GM18520 (cell line): ENCODE data around the gene GPC6.
A peak's percentile ranks its signal among the peaks of the same experiment; 100 is the strongest.

Experiments used
- ATAC-seq: cut with Tn5 transposase; IDR thresholded peaks from one replicate; pipeline ENCODE4 v1.9.1; 2021; ENCODE audit not compliant: unreplicated experiment

GPC6 gene

GRCh38 chr13:94309576-94309975 is 1083.0 kb downstream of the GPC6 start:
- no peak for ATAC-seq

GRCh38 chr13:94309997-94310855 is 1083.6 kb downstream of the GPC6 start:
- ATAC-seq: no peak

GRCh38 chr13:94311893-94312292 is 1085.3 kb downstream of the GPC6 start:
- no peak for ATAC-seq

- peak; percentile 86 for ATAC-seq
Observed at GRCh38 chr13:94312511-94313216, 1086.1 kb downstream of the GPC6 start.

GRCh38 chr13:94313321-94313910 is 1086.8 kb downstream of the GPC6 start:
- ATAC-seq: no peak

- no peak for ATAC-seq
Observed at GRCh38 chr13:94313926-94314325, 1087.3 kb downstream of the GPC6 start.

GRCh38 chr13:94315188-94315587 is 1088.6 kb downstream of the GPC6 start:
- ATAC-seq: no peak

- ATAC-seq: no peak
Observed at GRCh38 chr13:94317063-94317491, 1090.5 kb downstream of the GPC6 start.

- no peak for ATAC-seq
Observed at GRCh38 chr13:94318418-94318817, 1091.8 kb downstream of the GPC6 start.

- ATAC-seq: no peak
Observed at GRCh38 chr13:94319501-94319900, 1092.9 kb downstream of the GPC6 start.

- ATAC-seq: no peak
Observed at GRCh38 chr13:94322925-94323763, 1096.5 kb downstream of the GPC6 start.

- ATAC-seq: no peak
Observed at GRCh38 chr13:94323764-94324758, 1097.5 kb downstream of the GPC6 start.

GRCh38 chr13:94324767-94325540 is 1098.3 kb downstream of the GPC6 start:
- ATAC-seq: no peak

GRCh38 chr13:94325650-94326049 is 1099.0 kb downstream of the GPC6 start:
- ATAC-seq: no peak

GRCh38 chr13:94327318-94327717 is 1100.7 kb downstream of the GPC6 start:
- ATAC-seq: peak; percentile 91

- ATAC-seq: no peak
Observed at GRCh38 chr13:94328381-94329041, 1101.9 kb downstream of the GPC6 start.

GRCh38 chr13:94329277-94329676 is 1102.7 kb downstream of the GPC6 start:
- no peak for ATAC-seq

- ATAC-seq: no peak
Observed at GRCh38 chr13:94329754-94330551, 1103.3 kb downstream of the GPC6 start.
